PC-9 (cell line): ENCODE measurements around the gene CRELD2. TPM values are rescaled to one million over a fixed set of nuclear protein-coding genes. Genes with fewer than 3 reads are reported as not detected.

Experiments used
- BruUV-seq: library from RNA; stranded (reverse); fragments of 400-500 nt; replicated peaks from 2 replicates; lab custom pipeline; 2021; lab: Mats Ljungman, UMichigan
- CTCF ChIA-PET: fragments of 300-600 bp; sonication (Branson Sonifier 250); formaldehyde crosslinking; loops from one replicate; lab custom pipeline; 2022; ENCODE audit warnings: antibody characterized with exemption; lab: Charles Lee
- POLR2A ChIA-PET: fragments of 300-600 bp; sonication (Branson Sonifier 250); formaldehyde crosslinking; loops from one replicate; lab custom pipeline; 2022; ENCODE audit warnings: antibody characterized with exemption; ENCODE audit not compliant: unreplicated experiment; lab: Charles Lee
- DNase-seq, 2 experiments: peaks; one replicate each; pipeline versions ENCODE4 v3.0.0 to v3.0.0-alpha.2; 2015 to 2022; ENCODE audit warnings: mixed read lengths in 1 of 2
- H2AFZ ChIP-seq: fragments of 200-600 bp; sonication (generic); 2 replicates; pipeline ENCODE4 v1.8.1; 2017; ENCODE audit warnings: antibody characterized with exemption
- H3F3A ChIP-seq: fragments of 200-600 bp; sonication (generic); 2 replicates; pipeline ENCODE4 v1.8.1; 2017; ENCODE audit warnings: antibody characterized with exemption, mild to moderate bottlenecking, low read depth; ENCODE audit not compliant: insufficient read depth
- H3K27ac ChIP-seq: fragments of 200-600 bp; sonication (generic); 2 replicates; pipeline ENCODE4 v1.6.1; 2016; ENCODE audit warnings: mixed run types
- H3K27me3 ChIP-seq: fragments of 200-600 bp; sonication (generic); 2 replicates; pipeline ENCODE4 v1.6.1; 2016; ENCODE audit warnings: low read depth, mixed run types; ENCODE audit not compliant: insufficient read depth
- H3K36me3 ChIP-seq: fragments of 200-600 bp; sonication (generic); 2 replicates; pipeline ENCODE4 v1.6.1; 2016; ENCODE audit warnings: low read depth, mixed run types
- H3K4me1 ChIP-seq: fragments of 200-600 bp; sonication (generic); replicated peaks from 2 replicates; pipeline ENCODE4 v1.6.1; 2016; ENCODE audit warnings: mixed run types; ENCODE audit not compliant: insufficient read depth
- H3K4me2 ChIP-seq: fragments of 200-600 bp; sonication (generic); 2 replicates; pipeline ENCODE4 v1.6.1; 2017; ENCODE audit warnings: mixed run types
- H3K4me3 ChIP-seq: fragments of 200-600 bp; sonication (generic); 2 replicates; pipeline ENCODE4 v1.6.1; 2016; ENCODE audit warnings: mixed run types
- H3K79me2 ChIP-seq: fragments of 200-600 bp; sonication (generic); 2 replicates; pipeline ENCODE4 v1.6.1; 2017; ENCODE audit warnings: low read depth, mixed run types
- H3K9me2 ChIP-seq: fragments of 200-600 bp; sonication (generic); 2 replicates; pipeline ENCODE4 v1.8.1; 2017; ENCODE audit warnings: mild to moderate bottlenecking; ENCODE audit not compliant: insufficient read depth
- H3K9me3 ChIP-seq: fragments of 200-600 bp; sonication (generic); 2 replicates; pipeline ENCODE4 v1.8.1; 2016; ENCODE audit warnings: low read depth; ENCODE audit not compliant: insufficient read depth
- H4K20me1 ChIP-seq: fragments of 200-600 bp; sonication (generic); 2 replicates; pipeline ENCODE4 v1.8.1; 2017; ENCODE audit not compliant: insufficient read depth
- EZH2 ChIP-seq: fragments of 200-600 bp; sonication (generic); IDR thresholded peaks from 2 replicates; pipeline ENCODE4 v1.8.0; 2017; ENCODE audit warnings: antibody characterized with exemption, low read depth
- intact Hi-C: fragments of 100-400 bp; cut with micrococcal nuclease; formaldehyde crosslinking; loops from one replicate; pipeline ENCODE4 v1.10.0; 2022; ENCODE audit not compliant: unreplicated experiment
- total RNA-seq: library from RNA; stranded (reverse); gene quantifications from 2 replicates; pipeline ENCODE4 v1.2.3, GENCODE V29; 2021
- TF ChIP-seq, protein P1 (sequence below): fragments of 200-600 bp; sonication (generic); conservative IDR thresholded peaks from 2 replicates; pipeline ENCODE4 v1.6.1; 2017; ENCODE audit warnings: mixed run types, antibody characterized with exemption, mild to moderate bottlenecking, moderate library complexity

Gene CRELD2
- total RNA-seq, 1 experiment from 2014 or later, result 30.7 TPM

DNA sequence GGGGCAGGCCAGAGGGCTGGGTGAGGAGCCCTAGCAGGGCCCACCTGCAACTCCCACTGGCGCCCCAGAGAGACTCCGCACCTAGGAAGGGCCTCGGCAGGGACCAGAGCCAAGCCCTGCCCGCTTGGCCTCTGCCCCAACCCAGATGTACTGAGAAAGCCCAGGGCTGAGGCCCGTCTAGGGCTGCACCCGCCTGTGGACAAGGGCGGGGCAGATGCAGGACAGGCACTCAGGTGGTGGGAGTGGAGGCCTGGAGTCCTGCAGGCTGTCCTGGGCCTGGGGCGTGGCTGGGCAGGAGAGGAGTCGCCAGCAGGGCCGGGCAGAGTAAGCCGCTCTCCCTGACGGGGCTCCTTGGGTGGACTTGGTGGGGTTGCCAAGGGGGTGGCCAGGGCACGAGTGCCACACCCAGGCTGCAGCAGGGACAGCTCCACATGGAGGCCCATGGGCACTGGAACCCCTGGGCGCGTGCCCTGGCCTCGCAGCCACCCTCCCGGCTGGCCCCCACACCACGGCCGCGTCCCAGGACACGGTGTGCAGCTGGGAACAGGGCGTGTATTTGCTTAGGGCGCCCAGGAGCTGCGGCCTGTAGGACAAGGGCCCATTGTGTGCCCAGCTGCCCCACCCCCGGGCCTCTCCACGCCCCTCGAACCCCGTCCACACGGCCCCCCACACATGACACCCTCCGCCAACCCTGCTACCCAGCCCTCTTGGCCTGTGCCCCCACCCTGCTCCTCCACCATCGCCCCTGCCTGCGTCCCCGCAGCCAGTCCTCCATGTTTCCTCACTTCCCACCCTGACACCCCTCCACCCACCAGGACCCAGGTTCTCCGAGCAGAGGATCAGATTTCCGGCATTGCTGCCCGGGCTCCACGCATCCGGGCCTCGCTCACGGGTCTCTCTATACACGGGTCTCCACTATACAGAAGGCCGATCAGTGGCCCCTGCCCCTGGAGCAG lies 30.8 kb downstream of the CRELD2 start:
- Histone ChIP-seq H3K79me2 (no peaks in the 10 kb centered on the region), H4K20me1 (no peaks in the 10 kb centered on the region), H3K36me3 (no peaks in the 10 kb centered on the region), H2AFZ (no peak overlapping the region), H3K27me3 (no peaks in the 10 kb centered on the region), H3K27ac (no peak overlapping the region), H3K4me3 (no peak overlapping the region), H3K9me3 (no peaks in the 10 kb centered on the region), H3K4me2 (peak overlapping the region; percentile 48), H3K9me2 (no peaks in the 10 kb centered on the region), H3K4me1 (peaks cover 43% of the 10 kb centered on the region), H3F3A (peaks cover 23% of the 10 kb centered on the region)
- POLR2A ChIA-PET, result interaction anchor here (0.7 kb wide), 1 partner anchor 15 kb away, joined by 3 read pairs; no protein-coding TSS in a partner anchor
- DNase-seq, result peak; percentile 81 to 96
- BruUV-seq, result no TSS peak
- CTCF ChIA-PET, result no interaction called here
- no peak for TF ChIP-seq EZH2
- TF ChIP-seq, protein P1, sequence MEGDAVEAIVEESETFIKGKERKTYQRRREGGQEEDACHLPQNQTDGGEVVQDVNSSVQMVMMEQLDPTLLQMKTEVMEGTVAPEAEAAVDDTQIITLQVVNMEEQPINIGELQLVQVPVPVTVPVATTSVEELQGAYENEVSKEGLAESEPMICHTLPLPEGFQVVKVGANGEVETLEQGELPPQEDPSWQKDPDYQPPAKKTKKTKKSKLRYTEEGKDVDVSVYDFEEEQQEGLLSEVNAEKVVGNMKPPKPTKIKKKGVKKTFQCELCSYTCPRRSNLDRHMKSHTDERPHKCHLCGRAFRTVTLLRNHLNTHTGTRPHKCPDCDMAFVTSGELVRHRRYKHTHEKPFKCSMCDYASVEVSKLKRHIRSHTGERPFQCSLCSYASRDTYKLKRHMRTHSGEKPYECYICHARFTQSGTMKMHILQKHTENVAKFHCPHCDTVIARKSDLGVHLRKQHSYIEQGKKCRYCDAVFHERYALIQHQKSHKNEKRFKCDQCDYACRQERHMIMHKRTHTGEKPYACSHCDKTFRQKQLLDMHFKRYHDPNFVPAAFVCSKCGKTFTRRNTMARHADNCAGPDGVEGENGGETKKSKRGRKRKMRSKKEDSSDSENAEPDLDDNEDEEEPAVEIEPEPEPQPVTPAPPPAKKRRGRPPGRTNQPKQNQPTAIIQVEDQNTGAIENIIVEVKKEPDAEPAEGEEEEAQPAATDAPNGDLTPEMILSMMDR, result no peak
- intact Hi-C loops, result no loop called here

- TF ChIP-seq EZH2, result no peak
- TF ChIP-seq, protein P1, result no peak
- no peak overlapping the region for H2AFZ ChIP-seq
- no TSS peak for BruUV-seq
- H3K4me2 ChIP-seq, result no peak overlapping the region
- peaks cover 43% of the 10 kb centered on the region for H3K4me1 ChIP-seq
- no peaks in the 10 kb centered on the region for H3K9me3 ChIP-seq
- no peaks in the 10 kb centered on the region for H4K20me1 ChIP-seq
- H3K27ac ChIP-seq, result no peak overlapping the region
- peaks cover 29% of the 10 kb centered on the region for H3F3A ChIP-seq
- ChIA-PET POLR2A (interaction anchor here (1.6 kb wide), 1 partner anchor 16 kb away, joined by 4 read pairs; no protein-coding TSS in a partner anchor), CTCF (interaction anchor here (0.5 kb wide), 1 partner anchor 10 kb away, joined by 3 read pairs; no protein-coding TSS in a partner anchor)
- no peak for DNase-seq
- no peaks in the 10 kb centered on the region for H3K36me3 ChIP-seq
- H3K79me2 ChIP-seq, result no peaks in the 10 kb centered on the region
- no peaks in the 10 kb centered on the region for H3K27me3 ChIP-seq
- H3K4me3 ChIP-seq, result no peak overlapping the region
- intact Hi-C loops, result no loop called here
- H3K9me2 ChIP-seq, result no peaks in the 10 kb centered on the region
Measured at GRCh38 chr22:49949914-49950292, 31.5 kb downstream of the CRELD2 start.

GRCh38 chr22:49950396-49950994 lies 32.1 kb downstream of the CRELD2 start:
- peak overlapping the region; percentile 50 for H3K4me2 ChIP-seq

More at GRCh38 chr22:49950396-49950994, 32.1 kb downstream of the CRELD2 start:
- BruUV-seq, result no TSS peak
- ChIA-PET POLR2A (interaction anchor here (1.0 to 1.6 kb wide), 2 partner anchors 14 to 16 kb away, joined by 4 to 9 read pairs; no protein-coding TSS in a partner anchor), CTCF (interaction anchor here (0.5 to 0.7 kb wide), 3 partner anchors 11 to 738 kb away, joined by 3 to 6 read pairs (median 4); no protein-coding TSS in a partner anchor)
- Histone ChIP-seq H3K4me3 (no peak overlapping the region), H3K79me2 (no peaks in the 10 kb centered on the region), H3K27me3 (no peaks in the 10 kb centered on the region), H3K9me2 (no peaks in the 10 kb centered on the region), H4K20me1 (no peaks in the 10 kb centered on the region), H3F3A (peaks cover 29% of the 10 kb centered on the region), H2AFZ (no peak overlapping the region), H3K4me1 (peaks cover 43% of the 10 kb centered on the region), H3K36me3 (no peaks in the 10 kb centered on the region), H3K27ac (peak overlapping the region; percentile 57), H3K9me3 (no peaks in the 10 kb centered on the region)
- TF ChIP-seq, protein P1, result no peak
- TF ChIP-seq EZH2, result no peak
- no peak for DNase-seq
- intact Hi-C loops, result no loop called here
